H1 (cell line): Measurements from ENCODE around the gene RIMKLA. TPM values are rescaled to one million over a fixed set of nuclear protein-coding genes. Genes with fewer than 3 reads are reported as not detected.

Experiments
- CTCF ChIA-PET: fragments of 300-600 bp; sonication (Branson Sonifier 250); formaldehyde crosslinking; loops from one replicate; lab custom pipeline; 2021; ENCODE audit not compliant: partially characterized antibody; lab: Charles Lee
- POLR2A ChIA-PET: fragments of 300-600 bp; sonication (Branson Sonifier 250); formaldehyde crosslinking; loops from one replicate; lab custom pipeline; 2021; ENCODE audit warnings: inconsistent platforms; ENCODE audit not compliant: partially characterized antibody; lab: Charles Lee
- DNase-seq, 2 experiments: peaks; one replicate each; pipeline versions ENCODE4 v3.0.0 to v3.0.0-alpha.2; 2010 to 2022; ENCODE audit warnings: low spot score in 2 of 2, low read depth in 1 of 2, mixed read lengths in 1 of 2
- FAIRE-seq: peaks from 2 replicates; lab custom pipeline; 2011; peaks lifted over from hg19 to GRCh38; lab: Jason Lieb, UNC
- H2AFZ ChIP-seq: 2 replicates; pipeline ENCODE4 v1.8.1; 2012; ENCODE audit warnings: low read length, inconsistent platforms
- H2AK5ac ChIP-seq: 2 replicates; pipeline ENCODE4 v1.6.1; 2013; ENCODE audit warnings: low read depth, low read length
- H2BK120ac ChIP-seq: replicated peaks from 2 replicates; pipeline ENCODE3; 2013; ENCODE audit warnings: low read depth, low read length, inconsistent platforms
- H2BK12ac ChIP-seq: 2 replicates; pipeline ENCODE4 v1.6.1; 2013; ENCODE audit warnings: low read depth, low read length
- H2BK15ac ChIP-seq: 2 replicates; pipeline ENCODE4 v1.6.1; 2013; ENCODE audit warnings: low read length
- H2BK20ac ChIP-seq: 2 replicates; pipeline ENCODE4 v1.6.1; 2013; ENCODE audit warnings: low read length
- H2BK5ac ChIP-seq: 2 replicates; pipeline ENCODE4 v1.6.1; 2013; ENCODE audit warnings: low read depth, low read length
- H3K14ac ChIP-seq: 2 replicates; pipeline ENCODE4 v1.6.1; 2013; ENCODE audit warnings: inconsistent platforms; ENCODE audit not compliant: insufficient read length
- H3K18ac ChIP-seq: 2 replicates; pipeline ENCODE4 v1.6.1; 2013; ENCODE audit warnings: low read length; ENCODE audit errors: extremely low read depth
- H3K23ac ChIP-seq: 2 replicates; pipeline ENCODE4 v1.6.1; 2013; ENCODE audit warnings: inconsistent platforms; ENCODE audit not compliant: insufficient read length
- H3K23me2 ChIP-seq: 2 replicates; pipeline ENCODE4 v1.6.1; 2013; ENCODE audit warnings: low read depth, low read length
- H3K27ac ChIP-seq: 2 replicates; pipeline ENCODE4 v1.6.1; 2011; ENCODE audit warnings: low read depth, low read length, inconsistent platforms
- H3K27me3 ChIP-seq, 4 experiments: replicated peaks in 1 of 4; 1 replicate in 1 of 4; 2 replicates in 3 of 4; pipeline versions ENCODE4 v1.6.1 to v1.8.1; 2011 to 2013; ENCODE audit warnings: low read length in 3 of 4, mild to moderate bottlenecking in 3 of 4, inconsistent platforms in 2 of 4, mixed read lengths in 2 of 4, moderate library complexity in 1 of 4; ENCODE audit not compliant: control insufficient read depth in 3 of 4, insufficient read depth in 3 of 4; ENCODE audit errors: extremely low read depth in 1 of 4
- H3K36me3 ChIP-seq, 4 experiments: 2 replicates each; pipeline versions ENCODE4 v1.6.1 to v1.8.1; 2011 to 2013; ENCODE audit warnings: mild to moderate bottlenecking in 4 of 4, low read length in 3 of 4, moderate library complexity in 2 of 4, control low read depth in 1 of 4, inconsistent platforms in 1 of 4; ENCODE audit not compliant: insufficient read depth in 4 of 4, control insufficient read depth in 2 of 4
- H3K4ac ChIP-seq: replicated peaks from 2 replicates; pipeline ENCODE3; 2013; ENCODE audit warnings: low read length, low read depth, mixed read lengths, inconsistent platforms; ENCODE audit not compliant: insufficient read length
- H3K4me1 ChIP-seq, 4 experiments: replicated peaks in 1 of 4; 1 replicate in 1 of 4; 2 replicates in 3 of 4; pipeline versions ENCODE4 v1.6.1 to v1.8.1; 2011 to 2013; ENCODE audit warnings: low read length in 3 of 4, inconsistent platforms in 2 of 4, mixed read lengths in 1 of 4; ENCODE audit not compliant: insufficient read depth in 4 of 4, control insufficient read depth in 3 of 4
- H3K4me2 ChIP-seq, 2 experiments: 2 replicates each; pipeline versions ENCODE4 v1.6.1 to v1.8.1; 2011 to 2013; ENCODE audit warnings: low read depth in 2 of 2, low read length in 2 of 2, control low read depth in 1 of 2, inconsistent platforms in 1 of 2, mild to moderate bottlenecking in 1 of 2; ENCODE audit not compliant: insufficient read depth in 1 of 2
- H3K4me3 ChIP-seq, 4 experiments: fragments of 200-600, 300-600 bp in 1 of 4; sonication (generic), shearing (Covaris generic), sonication (Bioruptor Twin) in 1 of 4; 2 replicates each; pipeline versions ENCODE4 v1.5.1 to v1.8.1; 2011 to 2016; ENCODE audit warnings: low read length in 4 of 4, low read depth in 3 of 4, control low read depth in 2 of 4, inconsistent platforms in 2 of 4, mild to moderate bottlenecking in 2 of 4, mixed read lengths in 1 of 4, moderate library complexity in 1 of 4; ENCODE audit not compliant: insufficient read depth in 2 of 4; ENCODE audit errors: extremely low read depth in 1 of 4
- H3K56ac ChIP-seq: replicated peaks from 2 replicates; pipeline ENCODE3; 2013; ENCODE audit warnings: low read depth, mild to moderate bottlenecking, mixed read lengths, low read length, inconsistent platforms; ENCODE audit not compliant: insufficient read length
- H3K79me1 ChIP-seq: 2 replicates; pipeline ENCODE4 v1.6.1; 2013; ENCODE audit warnings: low read depth, low read length, control low read depth
- H3K79me2 ChIP-seq, 2 experiments: 2 replicates each; pipeline versions ENCODE4 v1.6.1 to v1.8.1; 2012 to 2013; ENCODE audit warnings: low read length in 2 of 2, mild to moderate bottlenecking in 2 of 2, inconsistent platforms in 1 of 2; ENCODE audit not compliant: insufficient read depth in 2 of 2, control insufficient read depth in 1 of 2
- H3K9ac ChIP-seq, 4 experiments: replicated peaks in 1 of 4; 1 replicate in 1 of 4; 2 replicates in 3 of 4; pipeline versions ENCODE4 v1.6.1 to v1.8.1; 2011 to 2013; ENCODE audit warnings: low read depth in 3 of 4, low read length in 3 of 4, control low read depth in 2 of 4, mild to moderate bottlenecking in 2 of 4, moderate library complexity in 2 of 4, inconsistent platforms in 1 of 4; ENCODE audit errors: extremely low read depth in 1 of 4
- H3K9me3 ChIP-seq, 2 experiments: 2 replicates each; pipeline versions ENCODE4 v1.6.1 to v1.8.1; 2012 to 2013; ENCODE audit warnings: mild to moderate bottlenecking in 2 of 2, moderate library complexity in 2 of 2, control low read depth in 1 of 2, inconsistent platforms in 1 of 2, low read depth in 1 of 2, low read length in 1 of 2, mixed read lengths in 1 of 2; ENCODE audit not compliant: insufficient read depth in 2 of 2
- H4K20me1 ChIP-seq, 2 experiments: replicated peaks in 1 of 2; 2 replicates each; pipeline versions ENCODE3 to v1.8.1; 2011 to 2013; ENCODE audit warnings: inconsistent platforms in 2 of 2, low read length in 2 of 2, mild to moderate bottlenecking in 1 of 2; ENCODE audit not compliant: insufficient read depth in 2 of 2, control insufficient read depth in 1 of 2
- H4K5ac ChIP-seq: 2 replicates; pipeline ENCODE4 v1.6.1; 2013; ENCODE audit warnings: low read length, low read depth, mixed read lengths, inconsistent platforms; ENCODE audit not compliant: insufficient read length
- H4K8ac ChIP-seq: 2 replicates; pipeline ENCODE4 v1.8.0; 2013; ENCODE audit warnings: mild to moderate bottlenecking, moderate library complexity, low read length, inconsistent platforms; ENCODE audit not compliant: insufficient read depth; ENCODE audit errors: extremely low read depth
- H4K91ac ChIP-seq: replicated peaks from 2 replicates; pipeline ENCODE3; 2013; ENCODE audit warnings: low read length, mixed read lengths, inconsistent platforms; ENCODE audit not compliant: insufficient read length
- CBX8 ChIP-seq: fragments of 300-800, 300-1000 bp; sonication (generic); IDR thresholded peaks from 2 replicates; pipeline ENCODE4 v1.7.1; 2016; ENCODE audit warnings: low read depth, low read length, borderline replicate concordance
- CHD1 ChIP-seq: IDR thresholded peaks from 2 replicates; pipeline ENCODE4 v1.6.1; 2012; ENCODE audit warnings: low read depth, low read length, improper control_type of control experiment
- CHD2 ChIP-seq: IDR thresholded peaks from 2 replicates; pipeline ENCODE4 v1.6.1; 2012; ENCODE audit warnings: low read length, improper control_type of control experiment
- EZH2 ChIP-seq: fragments of 200-600 bp; sonication (generic); IDR thresholded peaks from 2 replicates; pipeline ENCODE4 v1.7.1; 2012; ENCODE audit warnings: low read depth, mild to moderate bottlenecking, moderate library complexity, low read length, inconsistent platforms; ENCODE audit not compliant: severe bottlenecking
- GTF2F1 ChIP-seq: IDR thresholded peaks from 2 replicates; pipeline ENCODE4 v1.6.1; 2012; ENCODE audit warnings: low read depth, low read length, improper control_type of control experiment, borderline replicate concordance
- JUN ChIP-seq: IDR thresholded peaks from 2 replicates; pipeline ENCODE4 v1.6.1; 2011; ENCODE audit warnings: low read depth, mild to moderate bottlenecking, improper control_type of control experiment, low read length
- JUND ChIP-seq: IDR thresholded peaks from 2 replicates; pipeline ENCODE4 v1.6.1; 2011; ENCODE audit warnings: mild to moderate bottlenecking, improper control_type of control experiment, low read length
- KDM5A ChIP-seq: fragments of 200-600 bp; IDR thresholded peaks from 2 replicates; pipeline ENCODE4 v1.7.1; 2012; ENCODE audit warnings: mild to moderate bottlenecking, low read length, inconsistent platforms, mixed read lengths
- NRF1 ChIP-seq: IDR thresholded peaks from 2 replicates; pipeline ENCODE4 v1.6.1; 2011; ENCODE audit warnings: mild to moderate bottlenecking, low read depth, low read length, improper control_type of control experiment
- RNF2 ChIP-seq: fragments of 200-900, 300-1000 bp; sonication (generic); IDR thresholded peaks from 2 replicates; pipeline ENCODE4 v1.7.1; 2016; ENCODE audit warnings: borderline replicate concordance, low read depth, mild to moderate bottlenecking, antibody characterized with exemption, low read length; ENCODE audit not compliant: poor library complexity, severe bottlenecking; ENCODE audit errors: missing control alignments
- RXRA ChIP-seq: IDR thresholded peaks from 2 replicates; pipeline ENCODE4 v1.6.1; 2011; ENCODE audit warnings: low read depth, mild to moderate bottlenecking, low read length, moderate library complexity; ENCODE audit not compliant: insufficient read depth
- SIRT6 ChIP-seq: IDR thresholded peaks from one replicate; pipeline ENCODE4 v1.7.1; 2012; ENCODE audit warnings: low read length, inconsistent platforms
- TAF1 ChIP-seq: IDR thresholded peaks from 2 replicates; pipeline ENCODE4 v1.6.1; 2011; ENCODE audit warnings: mild to moderate bottlenecking, low read depth, low read length
- YY1 ChIP-seq: IDR thresholded peaks from 2 replicates; pipeline ENCODE4 v1.6.1; 2011; ENCODE audit warnings: low read depth, mild to moderate bottlenecking, low read length
- WGBS, 2 experiments: shearing (Covaris generic) in 1 of 2; methylation state at CpG; one replicate each; pipeline versions ENCODE4 v1.1.6 to v1.1.7; 2013 to 2015; ENCODE audit warnings: low lambda C conversion rate in 2 of 2, mixed read lengths in 2 of 2, inconsistent platforms in 1 of 2, low coverage in 1 of 2, missing lambda C conversion rate in 1 of 2; ENCODE audit not compliant: insufficient replicate concordance in 2 of 2, insufficient coverage in 1 of 2, insufficient read length in 1 of 2; ENCODE audit errors: extremely low coverage in 1 of 2, missing lambda C conversion rate in 1 of 2; 5-methylcytosine and 5-hydroxymethylcytosine counted together
- polyA plus RNA-seq, 7 experiments: library from polyadenylated mRNA; depleted of rRNA in 3 of 7; stranded (reverse) in 5 of 7; unstranded in 2 of 7; fragments of >200 nt in 5 of 7; fragments of 200-250 nt in 2 of 7; gene quantifications; 1 replicate in 5 of 7; 2 replicates in 1 of 7; 4 replicates in 1 of 7; pipeline versions ENCODE4 v1.2.1 to v1.2.3, GENCODE V29; 2011 to 2013; ENCODE audit warnings: missing spikeins in 2 of 7, mixed read lengths in 2 of 7
- total RNA-seq: library from RNA; stranded (reverse); fragmentation: NEBNext Ultra II Directional; extraction: Animal tissue kit (Norgen Biotek cat#: 25700); gene quantifications from 2 replicates; pipeline ENCODE4 v1.2.1, GENCODE V29; 2021

RIMKLA gene
- total and polyA plus RNA-seq, 2 of the 8 experiments (the other 6 are each of a cell fraction or from before 2014, with no cell fraction given) = 3.2 to 5.8 TPM

- Histone ChIP-seq H3K4ac (no peak overlapping the region), H3K4me2 (no peak overlapping the region), H4K91ac (no peak overlapping the region), H2BK120ac (no peak overlapping the region), H2AFZ (no peak overlapping the region), H3K23ac (no peak overlapping the region), H3K23me2 (no peaks in the 10 kb centered on the region), H3K79me2 (no peaks in the 10 kb centered on the region), H2AK5ac (no peak overlapping the region), H4K5ac (no peak overlapping the region), H4K20me1 (no peaks in the 10 kb centered on the region), H3K27ac (no peak overlapping the region), H3K56ac (no peak overlapping the region), H3K9me3 (no peaks in the 10 kb centered on the region), H3K9ac (no peak overlapping the region), H2BK12ac (no peak overlapping the region), H2BK20ac (no peak overlapping the region), H3K27me3 (no peaks in the 10 kb centered on the region), H2BK15ac (no peak overlapping the region), H4K8ac (no peak overlapping the region), H3K4me3 (no peak overlapping the region), H3K36me3 (no peaks in the 10 kb centered on the region), H3K79me1 (no peaks in the 10 kb centered on the region), H3K4me1 (0 out of 7 replicates have a peak, but pooled peaks cover 0 to 2% (median 0%) of the 10 kb centered on the region in 4 experiments), H2BK5ac (no peak overlapping the region), H3K14ac (no peak overlapping the region), H3K18ac (no peak overlapping the region)
- 91% methylated on average over 2 of the region's 2 CpGs; no CpG with 5 or more reads in 1 of the 2 experiments for WGBS, 2 experiments
- no peak for DNase-seq
- CTCF ChIA-PET = interaction anchor here (0.7 to 1.4 kb wide), 2 partner anchors 59 to 191 kb away, joined by 3 to 5 read pairs; no protein-coding TSS in a partner anchor
- POLR2A ChIA-PET = no interaction called here
- FAIRE-seq = no peak
- TF ChIP-seq RXRA (no peak), YY1 (no peak), CHD1 (no peak), KDM5A (no peak), CBX8 (no peak), JUN (no peak), SIRT6 (no peak), RNF2 (no peak), CHD2 (no peak), EZH2 (no peak), GTF2F1 (no peak), NRF1 (no peak), TAF1 (no peak), JUND (no peak)
Measured at GRCh38 chr1:42365118-42365517, 15.5 kb upstream of the RIMKLA start.
